GM18867 (cell line): ENCODE data around the gene TPRG1.
A peak's percentile ranks its signal among the peaks of the same experiment; 100 is the strongest.

Experiments used
- ATAC-seq: cut with Tn5 transposase; IDR thresholded peaks from one replicate; pipeline ENCODE4 v1.9.1; 2021; ENCODE audit warnings: mild to moderate bottlenecking, moderate library complexity; ENCODE audit not compliant: unreplicated experiment

Gene TPRG1

GRCh38 chr3:189171707-189172106, at the start of gene TPRG1:
TPRG1 (plus strand) TSS chr3:189171971; CDS start chr3:189207385, 35,414 bp downstream.
- no peak for ATAC-seq

GRCh38 chr3:189122110-189122509, 49.7 kb upstream of the TPRG1 start:
- ATAC-seq, result no peak

DNA sequence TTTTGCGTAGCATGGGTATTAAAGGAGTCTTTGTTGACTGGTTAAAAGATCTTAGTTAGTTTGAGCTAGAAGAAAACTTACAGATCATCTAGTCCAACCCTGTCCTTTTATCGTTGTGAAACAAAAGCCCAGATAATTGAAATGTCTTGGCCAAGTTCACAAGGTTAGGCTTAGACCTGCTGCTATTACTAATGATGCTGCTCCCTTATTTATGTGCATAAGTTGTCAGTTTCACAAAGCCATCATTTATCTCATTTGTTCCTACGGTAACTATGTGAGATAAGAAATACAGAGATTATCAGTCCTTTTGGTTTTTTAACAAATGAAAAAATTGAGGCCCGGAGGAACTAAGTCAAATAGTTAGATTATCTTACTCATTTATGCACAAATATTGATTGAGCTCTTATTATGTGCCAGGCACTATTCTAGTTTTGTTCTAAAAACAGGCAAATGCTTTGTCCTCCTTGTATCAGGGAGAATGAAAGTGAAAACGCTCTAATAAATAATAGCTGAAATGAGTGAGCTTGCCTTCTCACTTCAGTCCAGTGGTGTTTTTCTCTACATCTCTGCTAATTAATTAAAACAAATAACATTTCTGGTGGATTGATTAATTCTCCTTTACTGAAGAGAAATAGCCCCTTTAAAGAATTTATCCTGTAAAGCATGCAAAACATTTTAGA, 49.1 kb upstream of the TPRG1 start:
- peak; percentile 49 for ATAC-seq

- no peak for ATAC-seq
These were observed 48.0 kb upstream of the TPRG1 start for GRCh38 chr3:189123595-189124387.

- peak; percentile 91 for ATAC-seq
These were observed 39.5 kb upstream of the TPRG1 start for GRCh38 chr3:189132231-189132671.

- ATAC-seq, result no peak
These were observed 38.9 kb upstream of the TPRG1 start for GRCh38 chr3:189132839-189133238.

DNA sequence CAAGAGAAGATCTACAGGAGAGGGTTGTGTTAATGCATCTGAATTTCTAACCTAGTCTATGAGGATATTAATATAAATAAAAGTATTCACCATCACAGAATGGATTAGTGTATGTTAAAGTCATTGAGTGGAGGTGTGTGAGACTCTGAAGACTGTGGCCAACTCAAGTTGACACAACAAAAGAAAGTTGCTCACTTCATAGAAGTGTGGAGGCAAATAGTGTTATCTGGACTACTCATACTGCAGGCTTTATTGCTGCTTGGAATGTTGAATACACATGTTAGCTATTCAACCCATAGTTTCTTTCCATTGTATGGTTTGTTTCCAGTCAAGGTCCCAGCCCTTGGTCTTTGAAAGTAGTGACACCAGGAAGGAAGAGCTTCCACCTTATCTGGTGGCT, 38.0 kb upstream of the TPRG1 start:
- no peak for ATAC-seq

DNA sequence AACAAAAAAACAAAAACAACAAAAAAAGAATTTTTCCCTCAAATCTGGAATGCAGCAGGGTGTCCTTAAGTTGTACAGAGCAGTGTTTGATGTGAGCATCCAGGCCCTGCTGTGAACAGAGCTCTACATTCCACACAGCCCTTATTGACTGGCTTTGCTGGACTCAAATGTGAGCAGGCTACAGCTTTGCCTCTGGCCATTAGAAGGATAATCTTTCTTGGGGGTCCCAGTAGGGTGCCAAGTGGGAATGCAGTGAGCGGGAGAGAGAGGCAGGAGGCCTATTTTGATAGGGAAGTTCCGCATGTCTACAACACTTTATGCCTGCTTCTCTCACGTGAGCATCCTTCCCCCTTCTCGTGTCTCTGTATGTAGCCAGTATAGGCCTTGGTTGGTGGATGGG, 34.4 kb upstream of the TPRG1 start:
- ATAC-seq, result no peak

GRCh38 chr3:189138901-189139610, 32.7 kb upstream of the TPRG1 start:
- no peak for ATAC-seq

DNA sequence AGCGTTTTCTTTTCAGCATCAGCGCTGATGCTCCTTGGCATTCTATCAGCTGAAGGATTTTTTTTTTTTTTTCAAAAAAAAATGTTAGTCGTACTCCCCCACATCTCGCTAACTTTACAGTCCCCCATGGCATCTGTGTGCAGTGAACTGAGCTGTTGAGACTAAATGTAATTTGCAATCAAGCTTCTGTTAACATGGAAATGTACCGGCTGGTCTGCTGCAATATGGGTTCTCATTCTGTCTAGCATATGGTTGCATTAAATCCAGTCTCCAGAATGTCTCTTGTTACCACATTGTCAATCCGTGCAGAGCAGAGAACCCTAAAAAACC, 32.2 kb upstream of the TPRG1 start:
- ATAC-seq, result no peak

DNA sequence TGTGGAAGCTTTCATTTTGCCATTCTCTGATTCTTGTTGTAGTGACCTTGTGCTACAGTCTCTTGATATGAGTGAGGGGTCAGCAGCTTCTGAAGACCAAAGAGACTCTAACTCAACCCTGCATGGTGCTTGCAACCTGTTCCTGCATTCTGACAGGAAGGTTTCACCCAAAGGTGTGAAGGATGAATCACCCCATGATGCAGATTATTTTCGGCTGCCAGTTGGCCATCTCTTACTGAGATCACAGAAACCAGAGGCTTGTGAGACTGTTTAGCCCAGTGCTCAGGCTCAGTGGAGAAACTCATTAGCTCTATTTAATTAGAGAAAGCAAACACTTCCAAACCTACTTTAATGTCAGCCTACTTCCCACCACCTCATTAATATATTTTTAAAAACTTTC, 29.2 kb upstream of the TPRG1 start:
- no peak for ATAC-seq

- ATAC-seq, result no peak
These were observed 28.4 kb upstream of the TPRG1 start for GRCh38 chr3:189143321-189143720.

- ATAC-seq, result no peak
These were observed 28.0 kb upstream of the TPRG1 start for GRCh38 chr3:189143771-189144170.

DNA sequence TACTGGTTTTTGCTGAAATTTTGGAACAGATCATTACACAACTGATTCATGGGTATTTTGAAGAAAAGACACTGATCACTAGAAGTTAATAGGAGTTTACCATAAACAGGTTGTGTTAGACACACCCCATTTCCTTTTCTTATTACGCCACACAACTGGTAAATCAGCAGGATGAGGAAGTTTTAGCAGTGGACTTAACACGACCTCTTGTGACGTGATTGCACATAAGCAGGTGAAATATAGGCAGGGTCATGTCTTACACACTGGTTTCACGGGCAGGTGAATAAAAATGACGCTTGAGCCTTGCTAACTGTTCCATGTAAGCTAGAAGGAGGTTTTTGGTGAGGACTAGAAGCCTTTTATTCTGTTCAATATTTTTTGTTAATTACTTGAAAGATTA, 27.1 kb upstream of the TPRG1 start:
- ATAC-seq, result no peak

DNA sequence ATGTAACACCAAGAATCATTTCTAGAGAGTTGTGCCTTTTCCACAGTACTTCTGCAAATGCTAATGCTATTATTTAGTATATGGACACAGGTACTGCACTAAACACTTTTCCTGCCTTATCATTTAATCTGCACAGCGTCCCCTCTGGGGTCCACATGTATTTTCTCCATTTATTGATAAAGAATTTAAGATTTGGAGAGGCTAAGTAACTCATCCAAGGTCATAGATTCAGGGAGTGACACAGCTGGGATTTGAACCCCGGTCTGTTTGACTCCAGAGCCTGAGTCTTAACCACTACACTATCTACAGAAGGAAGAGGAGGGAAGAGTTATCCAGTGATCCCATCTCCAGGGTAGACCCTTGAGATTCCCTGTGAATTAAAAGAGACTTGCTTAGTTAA, 24.9 kb upstream of the TPRG1 start:
- ATAC-seq, result no peak

- peak; percentile 87 for ATAC-seq
These were observed 23.7 kb upstream of the TPRG1 start for GRCh38 chr3:189148081-189148507.

GRCh38 chr3:189149203-189149602, 22.6 kb upstream of the TPRG1 start:
- ATAC-seq, result no peak

DNA sequence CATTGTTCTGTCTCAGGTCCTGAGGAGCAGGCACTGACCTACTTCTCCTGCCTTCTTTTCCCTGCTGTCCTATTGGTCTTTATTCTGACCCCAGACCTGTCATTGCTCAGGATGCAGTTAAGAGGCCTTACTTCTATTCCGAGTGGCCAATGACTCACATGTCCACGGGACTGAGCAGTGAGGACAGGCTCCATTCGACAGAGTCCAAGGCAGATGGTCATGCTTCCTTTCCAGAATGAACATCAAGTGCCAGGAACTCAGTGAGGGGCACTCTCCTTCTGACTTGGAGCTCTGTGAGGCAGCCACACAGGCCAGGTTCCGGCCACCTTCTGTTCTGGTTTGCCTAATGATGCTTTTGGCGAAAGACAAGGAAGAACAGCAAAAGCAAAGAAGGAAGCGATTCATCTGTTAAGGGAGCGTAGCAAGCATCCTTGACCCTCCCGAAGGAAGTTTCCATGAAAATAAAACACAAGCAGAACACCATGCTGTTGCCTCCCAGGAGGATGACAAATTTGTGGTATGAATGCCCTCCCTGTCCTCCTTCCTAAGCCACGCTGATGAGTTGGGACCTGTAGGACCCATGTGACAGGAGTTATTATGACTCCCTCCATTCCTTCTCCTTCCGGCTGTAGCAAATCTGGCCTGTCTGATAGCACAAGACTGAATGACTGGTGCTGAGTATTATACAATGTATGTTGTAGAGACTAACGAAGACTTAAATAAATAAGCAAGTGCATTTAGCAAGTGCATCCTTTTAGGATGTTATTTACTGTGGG, 14.4 kb upstream of the TPRG1 start:
- ATAC-seq, result no peak

- no peak for ATAC-seq
These were observed 13.7 kb upstream of the TPRG1 start for GRCh38 chr3:189158034-189158433.

DNA sequence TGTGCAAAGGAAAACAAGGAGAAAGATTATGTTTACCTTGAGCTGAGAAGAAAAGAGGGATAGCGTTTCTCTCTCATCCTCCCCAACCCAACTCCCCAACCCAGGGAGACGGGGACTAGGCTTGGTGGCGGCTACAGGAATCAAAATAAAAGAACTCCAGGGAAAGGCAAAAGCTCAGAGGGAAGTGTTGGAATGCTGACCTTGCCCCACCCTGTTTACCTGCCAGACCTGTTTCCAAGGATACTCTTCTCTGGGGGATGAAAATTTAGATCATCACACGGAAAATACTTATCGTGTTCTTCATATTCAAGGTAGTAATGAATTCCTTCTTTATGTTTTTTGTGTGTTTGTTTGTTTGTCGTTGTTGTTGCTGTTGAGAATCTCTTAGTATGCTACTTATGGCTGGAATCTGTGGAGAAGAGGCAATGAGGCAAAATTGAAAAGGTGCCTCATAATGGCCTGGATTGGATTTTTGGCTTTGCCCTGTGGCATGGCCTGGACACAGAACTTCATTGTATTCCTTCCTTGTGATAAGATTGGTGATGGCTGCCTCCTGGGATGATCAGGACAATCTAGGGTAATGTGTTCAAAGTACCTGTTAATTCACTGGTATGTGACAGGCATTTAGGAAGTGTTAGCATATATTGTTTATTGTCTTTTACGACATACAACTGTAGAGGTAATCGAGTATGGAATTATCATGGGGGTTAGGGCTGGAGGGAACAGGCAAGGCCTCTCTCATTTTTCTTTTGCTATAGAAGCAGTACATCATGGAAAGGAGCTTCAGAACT, 11.1 kb upstream of the TPRG1 start:
- ATAC-seq, result no peak
